ENCODE results near the gene DAZ1.
"Not testable (repeated sequence)": the region's sequence is repeated elsewhere in the genome, so short reads cannot be mapped to it uniquely, and the experiment has no call there.

The DAZ1 gene, protein sequence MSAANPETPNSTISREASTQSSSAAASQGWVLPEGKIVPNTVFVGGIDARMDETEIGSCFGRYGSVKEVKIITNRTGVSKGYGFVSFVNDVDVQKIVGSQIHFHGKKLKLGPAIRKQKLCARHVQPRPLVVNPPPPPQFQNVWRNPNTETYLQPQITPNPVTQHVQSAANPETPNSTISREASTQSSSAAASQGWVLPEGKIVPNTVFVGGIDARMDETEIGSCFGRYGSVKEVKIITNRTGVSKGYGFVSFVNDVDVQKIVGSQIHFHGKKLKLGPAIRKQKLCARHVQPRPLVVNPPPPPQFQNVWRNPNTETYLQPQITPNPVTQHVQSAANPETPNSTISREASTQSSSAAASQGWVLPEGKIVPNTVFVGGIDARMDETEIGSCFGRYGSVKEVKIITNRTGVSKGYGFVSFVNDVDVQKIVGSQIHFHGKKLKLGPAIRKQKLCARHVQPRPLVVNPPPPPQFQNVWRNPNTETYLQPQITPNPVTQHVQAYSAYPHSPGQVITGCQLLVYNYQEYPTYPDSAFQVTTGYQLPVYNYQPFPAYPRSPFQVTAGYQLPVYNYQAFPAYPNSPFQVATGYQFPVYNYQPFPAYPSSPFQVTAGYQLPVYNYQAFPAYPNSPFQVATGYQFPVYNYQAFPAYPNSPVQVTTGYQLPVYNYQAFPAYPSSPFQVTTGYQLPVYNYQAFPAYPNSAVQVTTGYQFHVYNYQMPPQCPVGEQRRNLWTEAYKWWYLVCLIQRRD

DNA sequence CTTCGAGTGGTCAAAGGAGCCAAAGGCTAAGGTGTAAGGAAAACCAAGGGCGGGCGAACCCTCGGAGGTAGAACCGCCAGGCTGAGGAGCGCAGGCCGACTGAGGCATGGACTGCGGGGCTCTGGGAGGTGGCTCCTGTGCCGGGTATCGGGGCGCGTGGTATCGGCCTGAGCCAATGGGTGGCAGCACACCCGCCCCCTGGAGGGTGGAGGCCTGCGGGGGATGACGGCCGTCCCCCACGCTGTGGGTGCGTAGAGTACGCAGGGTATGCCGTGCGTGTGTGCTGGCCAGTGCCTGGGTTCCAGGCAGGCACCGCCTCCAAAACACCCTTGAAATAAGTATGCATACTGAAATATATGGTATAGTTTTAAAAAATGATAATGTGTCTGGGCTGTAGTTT, at the start of gene DAZ1:
Gene DAZ1 (minus strand): TSS at position 101 of the 400 bp plus-strand sequence. CDS start 208 bp downstream, outside the sequence.
- DNase-seq = not testable (repeated sequence)

DNA sequence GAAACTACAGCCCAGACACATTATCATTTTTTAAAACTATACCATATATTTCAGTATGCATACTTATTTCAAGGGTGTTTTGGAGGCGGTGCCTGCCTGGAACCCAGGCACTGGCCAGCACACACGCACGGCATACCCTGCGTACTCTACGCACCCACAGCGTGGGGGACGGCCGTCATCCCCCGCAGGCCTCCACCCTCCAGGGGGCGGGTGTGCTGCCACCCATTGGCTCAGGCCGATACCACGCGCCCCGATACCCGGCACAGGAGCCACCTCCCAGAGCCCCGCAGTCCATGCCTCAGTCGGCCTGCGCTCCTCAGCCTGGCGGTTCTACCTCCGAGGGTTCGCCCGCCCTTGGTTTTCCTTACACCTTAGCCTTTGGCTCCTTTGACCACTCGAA, 20.4 kb upstream of the DAZ1 start, which contains the start of gene DAZ2:
Gene DAZ2 (plus strand): TSS at position 301 of the 400 bp plus-strand sequence. CDS start 208 bp downstream, outside the sequence.
- DNase-seq = not testable (repeated sequence)

DNA sequence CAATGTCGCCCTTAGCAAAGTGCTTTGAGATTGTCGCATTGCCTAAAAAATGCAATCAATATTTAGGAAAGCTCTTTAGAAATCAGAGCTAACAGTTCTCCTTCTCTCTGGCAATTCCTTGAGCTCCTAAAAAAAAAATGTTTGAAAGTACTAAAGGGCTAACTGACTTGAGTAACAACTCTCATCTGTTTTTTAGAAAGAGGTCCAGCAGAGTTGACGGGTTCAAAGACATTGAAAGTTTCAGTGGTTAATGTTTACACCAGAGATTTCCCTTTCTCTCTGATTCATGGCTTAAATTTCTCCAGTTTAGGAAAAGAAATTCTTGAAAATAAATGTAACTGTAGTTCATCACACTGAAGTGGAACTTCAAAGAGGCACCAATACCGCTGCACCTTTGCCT, 11.9 kb upstream of the DAZ1 start:
- DNase-seq = not testable (repeated sequence)

GRCh38 chrY:23209802-23210495, 11.1 kb upstream of the DAZ1 start:
- DNase-seq = not testable (repeated sequence)

GRCh38 chrY:23207455-23207854, 8.6 kb upstream of the DAZ1 start:
- DNase-seq = not testable (repeated sequence)
